Measurements from ENCODE around the gene NTN4. TPM values are rescaled to one million over a fixed set of nuclear protein-coding genes. Genes with fewer than 3 reads are reported as not detected.

The NTN4 gene
- total RNA-seq, 4 donors from 2014 or later: 4.0 to 10.0 (median 5.7) TPM

GRCh38 chr12:95802482-95803270 is 12.1 kb upstream of the NTN4 start:
- Histone ChIP-seq H3K36me3 (no peaks in the 10 kb centered on the region), H3K4me1 (no peaks in the 10 kb centered on the region), H3K9me3 (no peaks in the 10 kb centered on the region), H3K27ac (no peak overlapping the region), H3K27me3 (no peaks in the 10 kb centered on the region), H3K4me3 (no peak overlapping the region)
- DNase-seq: no peak
- intact Hi-C loops (cut with DNase I; ENCODE audit: low total_unique reads) (no loop called here), in situ Hi-C loops (cut with MboI; ENCODE audit: low sequenced_read_pairs in 4 of 4) (no loop called here)
- TF ChIP-seq POLR2A (IDR thresholded peaks at IDR 0.05) (no peak), CTCF (IDR thresholded peaks at IDR 0.05 in 4 of 5, conservative IDR thresholded peaks at IDR 0.05 in 1 of 5) (no peak)
- ATAC-seq: no peak

DNA sequence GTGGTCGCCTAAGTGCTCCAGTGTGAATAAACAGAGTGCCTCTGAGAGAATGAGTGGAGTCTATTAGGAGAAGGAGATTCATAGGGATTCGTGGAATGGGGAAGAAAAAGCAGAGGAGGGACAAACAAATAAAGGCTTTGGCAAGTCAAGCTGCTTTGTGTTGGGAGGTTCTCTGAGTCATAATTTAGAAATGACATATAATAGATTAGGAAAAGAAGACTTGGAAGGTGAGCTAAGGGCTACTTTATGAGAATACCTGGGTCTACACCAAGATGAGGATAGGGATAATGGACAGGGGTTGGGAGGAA is 6.4 kb upstream of the NTN4 start:
- H3K9me3 ChIP-seq: no peaks in the 10 kb centered on the region
- ATAC-seq (no peak), DNase-seq (no peak)
- no peak overlapping the region for H3K27ac ChIP-seq
- TF ChIP-seq CTCF (IDR thresholded peaks at IDR 0.05 in 4 of 5, conservative IDR thresholded peaks at IDR 0.05 in 1 of 5) (no peak), POLR2A (IDR thresholded peaks at IDR 0.05) (no peak)
- H3K27me3 ChIP-seq: peaks cover 0 to 2% (median 0%) of the 10 kb centered on the region in 3 donors
- intact Hi-C loops (cut with DNase I; ENCODE audit: low total_unique reads): no loop called here
- H3K36me3 ChIP-seq: no peaks in the 10 kb centered on the region
- in situ Hi-C loops (cut with MboI; ENCODE audit: low sequenced_read_pairs in 4 of 4): no loop called here
- no peaks in the 10 kb centered on the region for H3K4me1 ChIP-seq
- no peak overlapping the region for H3K4me3 ChIP-seq

DNA sequence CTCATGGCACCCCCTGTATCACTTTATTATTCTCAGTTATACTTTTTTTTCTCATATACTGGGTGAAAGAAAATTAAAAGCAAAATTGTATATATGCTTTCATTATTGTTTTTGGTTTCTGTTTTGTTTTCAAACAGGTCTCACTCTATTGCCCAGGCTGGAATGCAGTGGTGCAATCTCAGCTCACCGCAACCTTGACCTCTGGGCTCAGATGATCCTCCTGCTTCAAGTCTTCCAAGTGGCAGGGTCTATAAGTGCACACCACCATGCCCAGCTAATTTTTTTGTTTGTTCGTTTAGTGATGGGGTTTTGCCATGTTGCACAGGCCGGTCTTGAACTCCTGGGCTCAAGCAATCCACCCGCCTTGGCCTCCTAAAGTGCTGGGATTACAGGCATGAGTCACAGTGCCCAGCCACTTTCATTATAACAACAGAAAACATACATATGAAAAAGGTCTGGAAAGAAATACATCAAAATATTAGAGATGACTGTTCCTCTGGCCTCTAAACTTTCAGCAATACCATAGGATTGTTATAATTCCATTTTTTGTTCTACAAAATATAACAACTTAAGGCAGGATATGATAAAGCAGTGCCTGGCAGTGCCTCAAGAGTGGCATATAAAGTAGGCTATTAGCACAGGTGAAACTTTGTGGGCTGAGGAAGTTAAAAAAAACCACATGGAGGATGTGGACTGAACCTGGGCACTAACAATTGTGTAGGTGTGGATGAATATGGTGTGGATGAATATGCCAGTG is 5.8 kb upstream of the NTN4 start:
- ATAC-seq: no peak
- intact Hi-C loops (cut with DNase I; ENCODE audit: low total_unique reads): no loop called here

More for the DNA sequence above, 5.8 kb upstream of the NTN4 start:
- no peak for TF ChIP-seq CTCF (IDR thresholded peaks at IDR 0.05 in 4 of 5, conservative IDR thresholded peaks at IDR 0.05 in 1 of 5)
- in situ Hi-C loops (cut with MboI; ENCODE audit: low sequenced_read_pairs in 4 of 4): no loop called here
- H3K27me3 ChIP-seq: peaks cover 0 to 2% (median under 1%) of the 10 kb centered on the region in 3 donors
- no peak overlapping the region for H3K4me3 ChIP-seq
- H3K36me3 ChIP-seq: no peaks in the 10 kb centered on the region
- H3K4me1 ChIP-seq: peaks cover 0 to under 1% of the 10 kb centered on the region in 2 donors
- DNase-seq: no peak
- H3K27ac ChIP-seq: no peak overlapping the region
- no peaks in the 10 kb centered on the region for H3K9me3 ChIP-seq
